ENCODE results near the gene RIMBP2.

- no peak for TF ChIP-seq CTCF (IDR thresholded peaks at IDR 0.05)
- no peak for TF ChIP-seq POLR2A (IDR thresholded peaks at IDR 0.05)
These were observed 188.9 kb downstream of the RIMBP2 start for GRCh38 chr12:130527239-130527638.
